OCI-LY1 (cell line): ENCODE data around the gene AXIN1.

ENCODE experiments used
- CTCF ChIP-seq: fragments of 200-600 bp; sonication (generic), shearing (Covaris generic); IDR thresholded peaks from 2 replicates; pipeline ENCODE4 v1.5.1; 2017; ENCODE audit warnings: mild to moderate bottlenecking, antibody characterized with exemption, low read length, moderate library complexity, mixed read lengths
- EZH2 ChIP-seq: fragments of 200-600 bp; sonication (generic), shearing (Covaris generic); IDR thresholded peaks from 2 replicates; pipeline ENCODE4 v1.8.0; 2017; ENCODE audit warnings: borderline replicate concordance, mixed run types, mild to moderate bottlenecking, antibody characterized with exemption, low read length, moderate library complexity, mixed read lengths

- no peak for TF ChIP-seq CTCF
- TF ChIP-seq EZH2: no peak
Measured at GRCh38 chr16:337437-337836, 15.1 kb downstream of the AXIN1 start.
